HL-60/S4 treated with retinoic acid at 250 ng/mL for 4 days and 3 days (cell line): ENCODE results near the gene MAPK10.

Source experiments
- in situ Hi-C: fragments of 300-500 bp; cut with MboI; formaldehyde crosslinking; loops from 2 replicates; pipeline ENCODE4 v1.7.0; 2022; ENCODE audit warnings: low sequenced_read_pairs

The MAPK10 gene

GRCh38 chr4:86359944-86360478 lies at the start of gene MAPK10:
MAPK10 (minus strand) TSS chr4:86360053.
- in situ Hi-C loops = no loop called here

GRCh38 chr4:86403575-86403974 lies 43.7 kb upstream of the MAPK10 start:
- in situ Hi-C loops = no loop called here

GRCh38 chr4:86401826-86402225 lies 42.0 kb upstream of the MAPK10 start:
- in situ Hi-C loops = no loop called here

- in situ Hi-C loops = no loop called here
Measured at GRCh38 chr4:86400216-86400615, 40.4 kb upstream of the MAPK10 start.

GRCh38 chr4:86398187-86398586 lies 38.3 kb upstream of the MAPK10 start:
- in situ Hi-C loops = no loop called here

GRCh38 chr4:86393749-86394148 lies 33.9 kb upstream of the MAPK10 start:
- in situ Hi-C loops = no loop called here

- in situ Hi-C loops = no loop called here
Measured at GRCh38 chr4:86389664-86390063, 29.8 kb upstream of the MAPK10 start.

- in situ Hi-C loops = no loop called here
Measured at GRCh38 chr4:86388252-86388651, 28.4 kb upstream of the MAPK10 start.

- in situ Hi-C loops = no loop called here
Measured at GRCh38 chr4:86386817-86387415, 27.1 kb upstream of the MAPK10 start.

- in situ Hi-C loops = no loop called here
Measured at GRCh38 chr4:86386201-86386600, 26.3 kb upstream of the MAPK10 start.

GRCh38 chr4:86381431-86381830 lies 21.6 kb upstream of the MAPK10 start:
- in situ Hi-C loops = no loop called here

- in situ Hi-C loops = no loop called here
Measured at GRCh38 chr4:86380181-86380724, 20.4 kb upstream of the MAPK10 start.

- in situ Hi-C loops = no loop called here
Measured at GRCh38 chr4:86376850-86377249, 17.0 kb upstream of the MAPK10 start.

GRCh38 chr4:86368433-86368832 lies 8.6 kb upstream of the MAPK10 start:
- in situ Hi-C loops = no loop called here

- in situ Hi-C loops = no loop called here
Measured at GRCh38 chr4:86367577-86367976, 7.7 kb upstream of the MAPK10 start.

GRCh38 chr4:86366920-86367319 lies 7.1 kb upstream of the MAPK10 start:
- in situ Hi-C loops = no loop called here

- in situ Hi-C loops = no loop called here
Measured at GRCh38 chr4:86362510-86362909, 2.7 kb upstream of the MAPK10 start.

- in situ Hi-C loops = no loop called here
Measured at GRCh38 chr4:86358257-86358656, 1.6 kb downstream of the MAPK10 start.

GRCh38 chr4:86357608-86358007 lies 2.2 kb downstream of the MAPK10 start:
- in situ Hi-C loops = no loop called here

- in situ Hi-C loops = no loop called here
Measured at GRCh38 chr4:86356425-86357210, 3.2 kb downstream of the MAPK10 start.

GRCh38 chr4:86354390-86354789 lies 5.5 kb downstream of the MAPK10 start:
- in situ Hi-C loops = no loop called here

- in situ Hi-C loops = no loop called here
Measured at GRCh38 chr4:86346320-86346719, 13.5 kb downstream of the MAPK10 start.
